Measurements from ENCODE around the gene MTMR2.
"Not testable (repeated sequence)": the region's sequence is repeated elsewhere in the genome, so short reads cannot be mapped to it uniquely, and the experiment has no call there.

Gene MTMR2

DNA sequence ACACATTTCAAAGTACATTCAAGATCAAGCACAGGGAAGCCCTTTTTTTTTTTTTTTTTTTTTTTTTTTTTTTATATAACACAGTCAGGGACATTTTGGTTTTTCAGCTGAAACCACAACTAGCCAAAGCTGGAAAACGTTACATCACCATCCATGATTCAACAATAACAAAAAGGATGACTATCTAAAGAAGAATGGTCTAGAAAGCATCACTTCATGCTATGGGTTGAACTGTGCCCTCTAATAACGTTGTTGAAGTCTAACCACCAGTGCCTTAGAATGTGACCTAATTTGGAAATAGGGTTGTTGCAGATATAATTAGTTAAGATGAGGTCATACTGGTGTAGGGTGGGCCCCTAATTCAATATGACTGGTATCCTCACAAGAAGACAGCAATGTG lies 46.6 kb downstream of the MTMR2 start:
- Histone ChIP-seq H3K27me3 (ENCODE audit: insufficient read depth, poor library complexity, severe bottlenecking) (no peaks in the 10 kb centered on the region), H3K27ac (replicated peaks) (no peak overlapping the region), H3K4me3 (replicated peaks; ENCODE audit: insufficient read depth, low read length) (no peak overlapping the region)
- DNase-seq (ENCODE audit: low read depth in 1 of 2, low spot score in 1 of 2): no peak
- TF ChIP-seq POLR2AphosphoS5 (IDR thresholded peaks at IDR 0.05; ENCODE audit: low read depth) (no peak), CTCF (IDR thresholded peaks at IDR 0.05; ENCODE audit: insufficient read depth, low read length) (no peak), GABPA (IDR thresholded peaks at IDR 0.05; ENCODE audit: low read depth) (no peak), SPI1 (IDR thresholded peaks at IDR 0.05; ENCODE audit: borderline replicate concordance, low read depth) (no peak)
- TF ChIP-seq, protein P1, sequence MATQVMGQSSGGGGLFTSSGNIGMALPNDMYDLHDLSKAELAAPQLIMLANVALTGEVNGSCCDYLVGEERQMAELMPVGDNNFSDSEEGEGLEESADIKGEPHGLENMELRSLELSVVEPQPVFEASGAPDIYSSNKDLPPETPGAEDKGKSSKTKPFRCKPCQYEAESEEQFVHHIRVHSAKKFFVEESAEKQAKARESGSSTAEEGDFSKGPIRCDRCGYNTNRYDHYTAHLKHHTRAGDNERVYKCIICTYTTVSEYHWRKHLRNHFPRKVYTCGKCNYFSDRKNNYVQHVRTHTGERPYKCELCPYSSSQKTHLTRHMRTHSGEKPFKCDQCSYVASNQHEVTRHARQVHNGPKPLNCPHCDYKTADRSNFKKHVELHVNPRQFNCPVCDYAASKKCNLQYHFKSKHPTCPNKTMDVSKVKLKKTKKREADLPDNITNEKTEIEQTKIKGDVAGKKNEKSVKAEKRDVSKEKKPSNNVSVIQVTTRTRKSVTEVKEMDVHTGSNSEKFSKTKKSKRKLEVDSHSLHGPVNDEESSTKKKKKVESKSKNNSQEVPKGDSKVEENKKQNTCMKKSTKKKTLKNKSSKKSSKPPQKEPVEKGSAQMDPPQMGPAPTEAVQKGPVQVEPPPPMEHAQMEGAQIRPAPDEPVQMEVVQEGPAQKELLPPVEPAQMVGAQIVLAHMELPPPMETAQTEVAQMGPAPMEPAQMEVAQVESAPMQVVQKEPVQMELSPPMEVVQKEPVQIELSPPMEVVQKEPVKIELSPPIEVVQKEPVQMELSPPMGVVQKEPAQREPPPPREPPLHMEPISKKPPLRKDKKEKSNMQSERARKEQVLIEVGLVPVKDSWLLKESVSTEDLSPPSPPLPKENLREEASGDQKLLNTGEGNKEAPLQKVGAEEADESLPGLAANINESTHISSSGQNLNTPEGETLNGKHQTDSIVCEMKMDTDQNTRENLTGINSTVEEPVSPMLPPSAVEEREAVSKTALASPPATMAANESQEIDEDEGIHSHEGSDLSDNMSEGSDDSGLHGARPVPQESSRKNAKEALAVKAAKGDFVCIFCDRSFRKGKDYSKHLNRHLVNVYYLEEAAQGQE (IDR thresholded peaks at IDR 0.05; ENCODE audit: insufficient replicate concordance, low read depth): no peak

- H3K27ac ChIP-seq (replicated peaks); H3K27me3 ChIP-seq (ENCODE audit: insufficient read depth, poor library complexity, severe bottlenecking); H3K4me3 ChIP-seq (replicated peaks; ENCODE audit: insufficient read depth, low read length); DNase-seq (ENCODE audit: low read depth in 1 of 2, low spot score in 1 of 2): not testable (repeated sequence)
These were observed 53.0 kb downstream of the MTMR2 start for GRCh38 chr11:95870877-95871276.

DNA sequence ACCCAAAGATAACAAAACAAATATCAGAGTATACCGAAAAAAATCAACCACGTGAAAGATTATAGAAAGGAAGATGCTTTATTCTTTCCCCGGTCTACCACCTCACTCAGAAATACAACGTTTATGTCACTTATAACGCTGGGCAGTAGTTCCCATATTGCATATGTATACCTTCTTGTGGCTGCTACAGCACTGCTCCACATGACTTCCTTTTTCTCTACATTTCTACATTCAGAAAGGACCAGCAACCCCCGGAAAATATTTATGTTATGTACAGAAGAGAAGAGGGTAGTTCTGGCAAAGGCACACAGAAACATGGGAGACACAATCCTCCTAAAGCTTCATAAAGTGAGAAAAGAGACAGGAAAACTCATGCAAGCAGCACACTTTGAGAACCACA lies 56.8 kb downstream of the MTMR2 start:
- DNase-seq (ENCODE audit: low read depth in 1 of 2, low spot score in 1 of 2): peak in 1 of 2 experiments; percentile 50
- Histone ChIP-seq H3K4me3 (replicated peaks; ENCODE audit: insufficient read depth, low read length) (no peak overlapping the region), H3K27me3 (ENCODE audit: insufficient read depth, poor library complexity, severe bottlenecking) (no peaks in the 10 kb centered on the region), H3K27ac (replicated peaks) (no peak overlapping the region)
- TF ChIP-seq SPI1 (IDR thresholded peaks at IDR 0.05; ENCODE audit: borderline replicate concordance, low read depth) (peak; percentile 83), CTCF (IDR thresholded peaks at IDR 0.05; ENCODE audit: insufficient read depth, low read length) (no peak), POLR2AphosphoS5 (IDR thresholded peaks at IDR 0.05; ENCODE audit: low read depth) (no peak)

GRCh38 chr11:95863486-95864140 lies 60.3 kb downstream of the MTMR2 start:
- DNase-seq (ENCODE audit: low read depth in 1 of 2, low spot score in 1 of 2): no peak

DNA sequence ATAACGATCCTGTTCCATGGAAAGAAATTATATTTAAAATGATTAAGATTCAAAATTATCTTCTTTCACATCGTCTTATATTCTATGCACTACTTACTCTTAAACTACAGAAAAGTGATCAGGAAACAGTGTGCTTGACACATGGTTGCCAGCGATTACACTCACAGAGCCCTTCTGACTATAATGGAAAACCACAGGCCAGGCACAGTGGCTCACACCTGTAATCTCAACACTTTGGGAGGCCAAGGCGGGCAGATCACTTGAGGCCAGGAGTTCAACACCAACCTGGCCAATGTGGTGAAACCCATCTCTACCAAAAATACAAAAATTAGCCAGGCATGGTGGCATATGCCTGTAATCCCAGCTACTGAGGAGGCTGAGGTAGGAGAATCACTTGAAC lies 63.9 kb downstream of the MTMR2 start:
- not testable (repeated sequence) for H3K27ac ChIP-seq (replicated peaks); H3K27me3 ChIP-seq (ENCODE audit: insufficient read depth, poor library complexity, severe bottlenecking); DNase-seq (ENCODE audit: low read depth in 1 of 2, low spot score in 1 of 2); H3K4me3 ChIP-seq (replicated peaks; ENCODE audit: insufficient read depth, low read length)

More at GRCh38 chr11:95863486-95864140, 60.3 kb downstream of the MTMR2 start:
- TF ChIP-seq POLR2AphosphoS5 (IDR thresholded peaks at IDR 0.05; ENCODE audit: low read depth) (no peak), CTCF (IDR thresholded peaks at IDR 0.05; ENCODE audit: insufficient read depth, low read length) (no peak), SPI1 (IDR thresholded peaks at IDR 0.05; ENCODE audit: borderline replicate concordance, low read depth) (no peak), GABPA (IDR thresholded peaks at IDR 0.05; ENCODE audit: low read depth) (no peak)
- TF ChIP-seq, protein P1 (IDR thresholded peaks at IDR 0.05; ENCODE audit: insufficient replicate concordance, low read depth): no peak
- Histone ChIP-seq H3K4me3 (replicated peaks; ENCODE audit: insufficient read depth, low read length) (no peak overlapping the region), H3K27me3 (ENCODE audit: insufficient read depth, poor library complexity, severe bottlenecking) (no peaks in the 10 kb centered on the region), H3K27ac (replicated peaks) (no peak overlapping the region)

DNA sequence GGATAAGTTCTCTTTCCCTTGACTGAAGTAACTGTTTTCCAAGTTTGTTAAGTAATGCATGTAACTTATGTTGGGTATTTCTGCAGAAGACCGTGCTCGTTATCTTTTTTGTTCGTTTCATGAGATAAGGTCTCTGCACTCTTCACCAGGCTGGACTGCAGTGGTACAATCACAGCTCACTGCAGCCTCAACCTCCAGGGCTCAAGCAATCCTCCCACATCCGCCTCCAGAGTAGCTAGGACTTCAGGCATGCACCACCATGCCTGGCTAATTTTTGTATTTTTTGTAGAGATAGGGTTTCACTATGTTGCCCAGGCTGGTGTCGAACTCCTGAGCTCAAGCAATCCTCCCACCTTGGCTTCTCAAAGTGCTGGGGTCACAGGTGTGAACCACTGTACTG lies 69.5 kb downstream of the MTMR2 start:
- not testable (repeated sequence) for H3K4me3 ChIP-seq (replicated peaks; ENCODE audit: insufficient read depth, low read length); H3K27me3 ChIP-seq (ENCODE audit: insufficient read depth, poor library complexity, severe bottlenecking); H3K27ac ChIP-seq (replicated peaks); DNase-seq (ENCODE audit: low read depth in 1 of 2, low spot score in 1 of 2)
